ENCODE results near the gene VAX1.
A peak's percentile ranks its signal among the peaks of the same experiment; 100 is the strongest.

The VAX1 gene

GRCh38 chr10:117163954-117164548, 26.0 kb upstream of the VAX1 start:
- no peak for DNase-seq

DNA sequence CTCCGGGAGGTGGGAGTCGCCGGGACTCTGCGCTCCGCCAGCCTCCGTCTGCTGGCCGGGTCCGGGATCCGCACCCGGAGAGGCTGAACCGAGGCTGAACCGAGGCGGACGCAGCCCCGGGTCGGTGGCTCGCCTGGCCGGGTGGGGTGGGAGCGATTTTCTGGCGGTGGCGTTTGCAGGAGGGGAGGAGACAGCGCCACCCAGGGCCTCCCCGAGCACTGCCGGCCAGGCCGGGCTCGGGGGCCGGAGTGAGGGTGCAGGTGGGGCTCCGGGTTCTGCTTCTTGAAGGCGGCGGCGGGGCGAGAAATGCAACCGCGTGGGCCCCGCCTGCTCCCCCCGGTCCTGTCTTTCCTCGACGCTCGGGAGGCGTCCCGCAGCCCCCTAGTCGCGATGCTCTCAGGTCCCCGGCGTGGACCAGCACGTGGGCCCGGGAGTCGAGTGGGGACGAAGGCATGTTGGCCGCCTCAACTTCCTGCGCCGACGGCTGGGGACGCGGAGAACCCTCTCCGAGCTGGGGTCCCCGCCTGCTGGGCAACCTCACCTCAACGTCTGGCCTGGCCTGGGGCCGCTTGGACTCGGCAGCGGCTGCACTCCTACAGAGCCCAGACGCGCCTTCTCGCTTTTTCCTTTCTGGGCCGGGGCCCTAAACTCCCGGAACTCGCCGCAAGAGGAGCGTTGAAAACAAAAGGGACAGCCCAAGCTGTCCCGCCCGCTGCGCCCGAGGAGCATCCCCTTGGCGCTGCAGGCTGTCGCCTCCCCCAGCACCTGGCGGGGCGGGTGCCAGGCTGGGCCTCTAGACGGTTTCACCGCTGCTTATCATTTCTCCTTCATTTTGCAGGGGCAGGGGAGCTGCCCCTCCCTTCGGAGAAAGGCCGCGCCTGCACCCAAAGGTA, 25.2 kb upstream of the VAX1 start:
- DNase-seq: peak; percentile 32

DNA sequence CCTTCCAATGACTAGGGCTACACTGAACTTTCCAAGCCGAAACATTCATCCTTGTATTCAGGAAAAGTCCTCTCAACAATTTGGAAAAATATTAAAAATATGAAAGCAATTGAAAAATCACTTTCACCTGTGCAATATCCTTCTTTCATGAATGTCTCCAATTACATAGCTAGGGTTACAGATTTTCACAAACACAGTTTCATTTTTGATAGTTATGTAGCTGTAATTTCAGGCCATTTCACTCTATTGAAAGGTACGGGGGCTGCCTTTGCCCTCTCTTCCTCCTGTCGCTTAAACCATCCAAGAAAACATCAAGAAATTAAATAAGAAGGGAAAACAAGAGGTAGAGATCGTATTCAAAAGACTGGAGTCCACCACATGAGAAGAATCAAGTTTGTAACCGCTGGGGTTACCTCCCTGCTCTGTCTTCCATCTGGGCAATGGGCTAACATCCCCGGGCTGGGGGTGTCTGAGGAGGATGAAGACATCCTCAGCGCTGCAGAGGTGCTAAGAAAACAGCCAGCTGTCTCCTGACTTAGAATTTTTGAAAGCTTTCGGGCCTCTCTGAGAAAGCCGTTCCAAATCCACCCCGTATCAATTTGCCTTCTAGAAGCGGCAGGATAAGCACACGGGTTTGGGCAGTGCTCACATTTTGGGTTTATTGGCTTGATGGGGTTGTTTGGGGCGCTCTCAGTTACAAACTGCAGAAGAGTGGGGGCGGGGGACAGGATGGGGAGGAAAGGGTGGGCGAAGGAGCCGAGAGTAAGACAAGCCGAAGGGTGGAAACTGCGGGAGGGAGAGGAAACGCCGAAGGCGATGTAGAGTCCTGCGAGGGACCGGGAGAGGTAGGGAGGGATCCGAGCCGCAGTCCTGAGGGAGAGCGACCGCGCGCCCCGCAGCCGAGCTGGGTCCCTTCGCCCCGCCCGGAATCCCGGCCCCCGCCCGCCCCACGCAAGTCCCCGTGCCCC, 24.3 kb upstream of the VAX1 start:
- peak; percentile 32 for DNase-seq

- DNase-seq: no peak
These were observed 23.4 kb upstream of the VAX1 start for GRCh38 chr10:117161386-117162033.

DNA sequence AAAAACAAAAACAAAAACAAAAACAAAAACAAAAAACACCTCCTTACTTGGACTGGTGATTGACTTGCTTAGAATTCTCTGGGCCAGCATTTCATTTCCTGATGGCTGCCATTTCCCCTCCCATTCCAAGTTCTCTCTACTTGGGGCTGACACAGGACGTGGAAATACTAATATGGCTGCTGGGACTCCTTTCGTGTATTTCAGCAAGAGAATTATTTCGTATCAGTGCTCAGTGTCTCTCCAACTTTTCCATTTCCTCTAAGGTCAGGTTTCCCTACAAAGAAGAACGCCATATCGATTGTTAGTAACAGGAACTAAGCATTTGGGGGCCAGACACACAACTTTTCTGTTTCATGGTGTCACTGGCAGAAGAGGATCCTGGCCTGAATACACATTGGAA, 22.5 kb upstream of the VAX1 start:
- no peak for DNase-seq

GRCh38 chr10:117159390-117159789, 21.3 kb upstream of the VAX1 start:
- no peak for DNase-seq

DNA sequence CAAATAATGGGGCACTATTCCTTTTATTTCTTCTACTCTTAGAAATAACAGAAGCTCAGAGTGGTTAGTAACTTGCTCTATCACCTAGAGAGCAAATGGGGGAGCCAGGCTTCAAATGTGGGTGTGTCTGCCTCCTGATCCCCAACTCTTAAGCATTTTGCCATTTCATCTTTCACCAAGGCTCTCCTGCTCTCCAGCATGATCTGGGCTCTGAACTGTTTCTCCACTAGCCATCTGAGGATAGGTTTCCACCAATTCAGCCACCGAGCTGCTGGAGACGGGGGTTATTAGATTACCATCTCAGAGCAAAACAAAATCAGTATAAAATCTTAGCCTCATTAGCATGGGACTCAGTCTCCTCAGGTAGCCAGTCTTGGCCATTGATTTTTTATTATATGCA, 20.2 kb upstream of the VAX1 start:
- DNase-seq: no peak

DNA sequence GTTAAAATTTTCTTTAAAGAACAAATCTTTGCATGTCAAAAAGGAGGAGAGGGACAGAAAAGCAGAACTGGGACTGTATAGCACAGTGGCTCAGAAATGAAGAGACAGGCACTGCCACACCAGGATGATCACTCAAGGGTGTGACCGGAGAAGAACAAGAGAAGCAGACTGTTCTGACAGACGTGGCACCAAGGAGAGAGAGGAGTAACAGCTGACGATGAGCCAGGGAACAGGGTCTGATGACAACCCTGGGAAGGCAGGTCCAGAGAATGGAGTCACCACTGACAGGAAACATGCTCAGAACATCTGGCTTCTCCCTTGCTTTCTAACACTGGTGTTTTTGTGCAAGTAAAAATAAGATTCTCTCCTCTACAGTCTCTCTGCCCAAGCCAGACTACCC, 14.6 kb upstream of the VAX1 start:
- DNase-seq: no peak

GRCh38 chr10:117148284-117148683, 10.2 kb upstream of the VAX1 start:
- DNase-seq: no peak

DNA sequence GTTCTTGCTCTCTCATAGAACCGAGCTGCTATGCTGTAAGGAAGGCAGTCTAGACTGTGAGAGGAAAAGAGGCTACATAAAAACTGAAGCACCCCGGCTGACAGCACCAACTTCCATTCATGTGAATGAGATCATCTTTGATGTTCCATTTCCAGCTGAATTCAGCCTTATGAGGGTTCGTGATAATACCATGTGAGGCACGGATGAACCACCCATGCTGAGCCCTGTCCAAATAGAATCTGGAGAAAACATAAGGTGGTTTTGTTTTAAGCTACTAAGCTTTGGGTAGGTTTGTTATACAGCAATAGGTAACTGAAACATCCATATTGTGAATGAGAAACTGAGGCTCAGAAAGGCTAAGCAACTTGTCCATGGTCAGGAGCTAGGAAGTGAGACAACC, 6.9 kb upstream of the VAX1 start:
- DNase-seq: no peak

- DNase-seq: no peak
These were observed 5.2 kb upstream of the VAX1 start for GRCh38 chr10:117143103-117143823.

DNA sequence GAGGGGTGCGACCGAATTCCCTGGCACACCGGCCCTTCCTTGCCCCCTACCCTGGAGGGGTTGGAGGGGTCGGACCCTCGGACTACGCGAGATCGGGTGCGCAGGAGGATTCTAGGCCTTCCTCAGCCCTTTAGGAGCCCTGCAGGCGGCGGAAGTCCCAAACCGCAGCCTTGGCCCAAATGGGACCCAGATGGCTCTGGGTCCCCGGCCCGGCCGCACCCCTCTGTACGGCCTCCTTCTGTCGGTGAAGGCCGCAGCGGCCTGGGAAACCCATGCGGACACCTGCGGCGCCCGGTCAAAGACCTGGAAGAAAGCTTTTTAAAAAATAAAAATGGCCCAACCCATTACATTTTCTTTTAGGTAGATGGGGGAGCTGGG, 2.4 kb upstream of the VAX1 start:
- no peak for DNase-seq

DNA sequence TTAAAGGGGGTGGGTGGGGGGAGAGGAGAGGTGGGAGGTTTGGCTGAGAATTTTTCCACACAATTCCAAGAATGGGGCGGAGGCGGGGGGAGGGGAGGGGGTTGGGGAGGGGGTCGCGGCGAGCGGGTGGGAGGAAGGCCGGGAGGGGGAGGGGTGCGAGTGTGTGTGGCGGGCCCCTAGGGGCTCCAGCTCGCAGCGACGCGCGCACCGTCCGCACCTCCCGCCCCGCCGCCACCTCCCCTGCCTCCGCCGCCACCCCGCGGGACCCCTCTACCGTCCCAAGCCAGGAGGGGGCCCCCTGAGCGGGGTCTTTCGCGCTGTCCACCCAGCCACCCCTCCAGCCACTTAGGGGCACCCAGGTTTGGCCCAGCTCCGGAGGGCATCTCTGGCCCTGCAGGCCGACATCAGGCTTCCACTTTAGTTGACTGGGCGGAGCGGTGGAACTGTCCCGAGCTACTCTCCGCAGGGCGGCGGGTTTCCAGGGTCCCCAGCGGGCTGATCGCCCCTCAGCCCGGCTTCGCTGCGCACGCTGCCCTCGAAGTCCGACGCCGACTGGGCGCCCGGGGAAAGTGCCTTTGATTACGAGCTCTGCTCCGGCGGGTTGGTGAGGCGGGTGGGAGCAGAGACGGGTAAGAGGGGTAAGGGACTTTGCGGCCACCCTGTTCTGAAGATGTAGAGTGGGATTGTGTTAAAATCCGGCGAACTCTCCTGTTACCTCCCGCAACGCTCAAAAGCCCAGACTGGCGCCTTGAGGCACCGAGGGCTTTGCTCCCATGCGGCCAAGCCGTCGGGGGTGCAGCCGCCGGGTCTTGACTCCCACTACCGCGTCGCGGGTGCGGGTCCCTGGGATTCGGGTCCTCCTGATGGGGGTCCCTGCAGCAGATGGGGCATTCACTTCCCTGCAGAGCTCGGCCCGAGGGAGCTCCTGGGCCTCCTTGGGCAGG, 1.8 kb upstream of the VAX1 start:
- DNase-seq: no peak

DNA sequence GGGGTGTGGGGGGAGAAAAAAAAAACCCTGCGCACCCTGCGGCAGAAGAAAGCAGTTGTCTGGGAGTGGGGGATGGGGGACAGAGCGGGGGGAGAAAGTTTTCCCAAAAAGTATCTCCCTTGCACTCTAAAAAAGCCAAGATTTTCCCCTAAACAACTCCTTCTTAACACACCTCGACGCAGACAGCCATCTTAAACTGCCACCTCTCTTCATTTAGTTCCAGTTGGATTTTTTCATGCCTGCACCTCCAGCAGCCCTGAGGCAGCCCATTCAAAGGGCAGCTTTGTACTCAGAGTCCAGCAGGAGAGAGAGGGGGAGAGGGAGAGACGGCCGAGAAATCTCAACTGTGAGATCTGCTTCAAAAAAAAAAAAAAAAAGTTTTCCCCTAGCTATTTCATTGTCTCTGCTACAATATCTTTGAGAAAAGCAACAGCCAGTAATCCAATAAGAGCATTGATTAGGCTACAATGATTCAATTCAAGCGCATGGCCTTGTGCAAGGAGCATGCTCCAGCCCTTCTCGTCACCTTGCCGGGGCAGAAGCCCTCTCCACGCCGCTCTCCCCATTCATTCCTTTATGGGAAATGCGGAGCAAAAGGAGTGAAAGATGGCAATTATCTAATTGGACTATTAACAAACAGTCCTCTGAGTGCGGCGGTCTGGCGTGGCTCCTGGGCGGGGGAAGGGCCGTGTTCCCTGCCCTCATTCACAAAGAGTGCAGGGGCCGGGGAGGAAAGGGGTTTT, 939 bp upstream of the VAX1 start:
- peak; percentile 27 for DNase-seq

DNA sequence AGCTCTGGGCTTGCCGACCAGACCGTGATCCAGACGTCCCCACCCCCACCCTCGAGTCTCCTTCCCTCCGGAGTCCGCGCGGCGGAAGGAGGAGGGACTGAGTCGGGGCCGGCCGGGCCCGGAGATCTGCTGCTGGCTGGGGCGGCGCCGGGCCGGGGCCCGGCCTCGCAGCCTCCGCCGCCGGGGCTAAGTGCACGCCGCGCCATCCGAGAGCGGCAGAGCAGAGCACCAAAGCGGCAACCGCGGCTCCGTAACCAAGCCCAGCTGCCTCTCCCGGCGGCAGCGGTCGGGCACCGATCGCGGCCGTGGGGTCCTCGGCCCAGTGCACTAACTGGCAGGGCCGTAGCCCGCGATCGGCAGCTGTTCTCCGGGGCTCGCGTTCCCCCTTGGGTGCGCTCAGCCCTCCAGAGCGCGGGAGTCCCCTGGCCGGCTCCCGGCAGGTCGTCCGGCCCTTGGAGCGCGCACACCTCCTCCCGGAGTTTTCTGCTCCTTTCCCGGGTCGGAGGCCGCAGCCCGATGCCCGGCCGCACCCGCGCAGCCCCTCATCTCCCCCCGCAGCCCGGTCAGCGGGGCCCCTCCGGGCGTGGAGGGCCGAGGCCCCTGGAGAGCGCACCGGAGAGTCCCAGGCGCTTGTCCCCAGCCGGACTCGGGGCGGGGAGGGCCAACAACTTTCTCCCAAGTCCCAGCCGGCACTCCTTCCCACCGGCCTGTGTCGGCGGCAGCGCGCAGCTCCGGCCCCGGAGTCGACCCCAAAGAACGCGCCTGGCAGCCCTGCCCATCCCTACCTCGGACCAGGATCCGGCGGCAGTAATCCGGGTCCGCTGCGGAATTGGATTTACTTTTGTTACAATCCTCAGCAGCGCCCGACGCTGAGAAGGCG, 799 bp downstream of the VAX1 start:
- peak; percentile 72 for DNase-seq

GRCh38 chr10:117136391-117136975, 1.6 kb downstream of the VAX1 start:
- no peak for DNase-seq

DNA sequence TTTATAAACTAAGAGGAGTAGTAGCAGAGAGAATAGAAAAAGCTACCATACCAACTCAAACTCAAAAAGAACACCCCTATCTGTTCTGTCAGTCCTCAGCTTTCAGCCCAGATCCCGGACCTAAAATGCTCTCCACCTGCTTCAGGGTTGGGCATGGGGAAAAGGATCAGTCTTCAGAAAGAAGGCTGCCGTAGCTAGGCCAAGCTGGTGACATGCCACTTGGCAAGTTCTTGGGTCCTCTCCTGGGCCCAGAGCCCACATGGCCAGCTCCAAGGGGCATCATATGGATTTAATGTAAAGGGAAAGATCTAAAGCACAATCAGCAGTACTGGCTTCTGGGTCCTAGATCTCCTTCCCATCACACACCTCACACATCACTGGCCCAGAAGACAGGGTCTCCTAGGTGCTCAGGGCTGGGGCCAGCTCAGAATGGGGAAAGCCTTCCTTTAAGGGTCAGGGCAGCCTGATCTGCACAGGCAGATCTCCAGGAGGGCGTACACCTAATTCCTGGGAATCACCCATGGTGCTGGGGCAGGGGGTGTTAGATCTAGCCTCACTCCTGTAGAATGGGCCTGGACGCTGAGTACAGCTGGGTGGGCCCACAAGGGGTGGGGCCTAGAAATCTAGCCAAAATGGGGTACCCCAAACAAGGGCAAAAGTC, 2.5 kb downstream of the VAX1 start:
- DNase-seq: no peak

- DNase-seq: no peak
These were observed 3.1 kb downstream of the VAX1 start for GRCh38 chr10:117135026-117135372.
